IPS DF 6.9 (cell line): ENCODE results near the gene MEIG1.
"Not testable (repeated sequence)": the region's sequence is repeated elsewhere in the genome, so short reads cannot be mapped to it uniquely, and the experiment has no call there.

Experiments
- DNase-seq: peaks from one replicate; pipeline ENCODE4 v3.0.0-alpha.2; 2013; ENCODE audit warnings: low read depth, low spot score
- H3K27ac ChIP-seq: one replicate; pipeline ENCODE4 v1.5.1; 2013; ENCODE audit warnings: low read length, control low read depth
- H3K27me3 ChIP-seq: 2 replicates; pipeline ENCODE4 v1.6.1; 2013; ENCODE audit warnings: mild to moderate bottlenecking, low read length; ENCODE audit not compliant: control insufficient read depth, insufficient read depth
- H3K36me3 ChIP-seq: 2 replicates; pipeline ENCODE4 v1.6.1; 2013; ENCODE audit warnings: low read length; ENCODE audit not compliant: control insufficient read depth, insufficient read depth
- H3K4me1 ChIP-seq: 2 replicates; pipeline ENCODE4 v1.6.1; 2013; ENCODE audit warnings: low read length; ENCODE audit not compliant: control insufficient read depth, insufficient read depth
- H3K4me3 ChIP-seq: 2 replicates; pipeline ENCODE4 v1.5.1; 2013; ENCODE audit warnings: mild to moderate bottlenecking, low read length
- H3K9me3 ChIP-seq: 2 replicates; pipeline ENCODE4 v1.6.1; 2013; ENCODE audit warnings: low read length, inconsistent platforms; ENCODE audit not compliant: control insufficient read depth, insufficient read depth
- WGBS: extraction: QIAGEN DNeasy Blood & Tissue Kit; methylation state at CpG from one replicate; pipeline ENCODE4 v1.1.7; 2013; ENCODE audit warnings: mixed read lengths, missing lambda C conversion rate; ENCODE audit not compliant: insufficient read length, insufficient coverage; 5-methylcytosine and 5-hydroxymethylcytosine counted together

Gene MEIG1

DNA sequence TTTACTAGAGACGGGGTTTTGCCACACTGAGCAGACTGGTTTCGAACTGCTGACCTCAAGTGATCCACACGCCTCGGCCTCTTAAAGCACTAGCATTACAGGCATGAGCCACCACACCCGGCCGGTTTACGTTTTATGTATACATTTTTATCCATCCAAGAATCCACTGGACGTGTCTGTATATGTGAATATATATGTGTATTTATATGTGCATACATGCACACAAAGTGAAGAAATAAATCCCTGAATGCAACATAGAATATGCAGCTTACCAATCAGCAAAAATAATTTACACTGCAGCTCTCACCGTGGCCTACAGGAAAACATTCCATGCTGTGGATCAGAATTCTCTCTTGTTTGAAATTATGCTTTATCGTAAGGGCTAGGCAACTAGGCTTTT lies 28.6 kb upstream of the MEIG1 start:
- Histone ChIP-seq H3K27ac (no peak overlapping the region), H3K4me1 (no peaks in the 10 kb centered on the region), H3K27me3 (no peaks in the 10 kb centered on the region), H3K4me3 (no peak overlapping the region), H3K36me3 (peaks cover 3% of the 10 kb centered on the region; the same call in 1 of the 2 replicates), H3K9me3 (no peaks in the 10 kb centered on the region)
- no CpG with 5 or more reads among the region's 10 CpGs for WGBS
- DNase-seq = no peak

- DNase-seq = no peak
- no peak overlapping the region for H3K4me3 ChIP-seq
- H3K4me1 ChIP-seq = no peaks in the 10 kb centered on the region
- no peak overlapping the region for H3K27ac ChIP-seq
- WGBS = no CpG with 5 or more reads among the region's 2 CpGs
- H3K27me3 ChIP-seq = no peaks in the 10 kb centered on the region
- peaks cover 3% of the 10 kb centered on the region; the same call in 1 of the 2 replicates for H3K36me3 ChIP-seq
- no peaks in the 10 kb centered on the region for H3K9me3 ChIP-seq
Measured at GRCh38 chr10:14936584-14936983, 22.6 kb upstream of the MEIG1 start.

GRCh38 chr10:14938971-14939370 lies 20.2 kb upstream of the MEIG1 start:
- DNase-seq, H3K9me3 ChIP-seq, H3K36me3 ChIP-seq, H3K4me1 ChIP-seq, H3K4me3 ChIP-seq, H3K27me3 ChIP-seq, H3K27ac ChIP-seq: not testable (repeated sequence)
- WGBS = no CpG with 5 or more reads among the region's 5 CpGs

GRCh38 chr10:14942147-14942949 lies 16.8 kb upstream of the MEIG1 start:
- H3K4me3 ChIP-seq, H3K36me3 ChIP-seq, H3K4me1 ChIP-seq, DNase-seq, H3K27ac ChIP-seq, H3K27me3 ChIP-seq, H3K9me3 ChIP-seq: not testable (repeated sequence)
- no CpG with 5 or more reads among the region's 17 CpGs for WGBS

GRCh38 chr10:14942950-14943338 lies 16.2 kb upstream of the MEIG1 start:
- H3K36me3 ChIP-seq, H3K4me3 ChIP-seq, H3K27ac ChIP-seq, H3K9me3 ChIP-seq, H3K27me3 ChIP-seq, H3K4me1 ChIP-seq, DNase-seq: not testable (repeated sequence)
- no CpG with 5 or more reads among the region's 7 CpGs for WGBS

DNA sequence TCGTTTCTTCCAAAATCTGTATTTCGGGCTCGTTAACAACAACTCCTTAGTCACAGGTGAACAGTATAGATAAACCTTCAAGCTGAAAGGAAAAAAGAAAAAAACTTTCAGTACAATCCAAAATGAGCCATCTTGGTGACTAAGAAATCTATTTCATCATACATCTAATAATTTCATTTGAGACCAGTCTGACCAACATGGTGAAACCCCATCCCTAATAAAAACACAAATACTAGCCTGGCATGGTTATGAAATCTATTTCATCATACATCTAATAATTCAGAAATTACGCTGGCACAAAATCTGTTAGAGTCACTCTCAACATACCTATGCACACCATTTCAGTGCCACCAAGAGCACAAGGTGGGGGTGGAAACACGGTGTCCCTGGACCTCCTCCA lies 14.1 kb upstream of the MEIG1 start:
- 100% methylated on average over 3 of the region's 5 CpGs for WGBS
- DNase-seq = no peak
- no peaks in the 10 kb centered on the region for H3K27me3 ChIP-seq
- H3K27ac ChIP-seq = no peak overlapping the region
- H3K4me1 ChIP-seq = no peaks in the 10 kb centered on the region
- H3K36me3 ChIP-seq = peaks cover 4% of the 10 kb centered on the region; the same call in 1 of the 2 replicates
- H3K9me3 ChIP-seq = no peaks in the 10 kb centered on the region
- no peak overlapping the region for H3K4me3 ChIP-seq

DNA sequence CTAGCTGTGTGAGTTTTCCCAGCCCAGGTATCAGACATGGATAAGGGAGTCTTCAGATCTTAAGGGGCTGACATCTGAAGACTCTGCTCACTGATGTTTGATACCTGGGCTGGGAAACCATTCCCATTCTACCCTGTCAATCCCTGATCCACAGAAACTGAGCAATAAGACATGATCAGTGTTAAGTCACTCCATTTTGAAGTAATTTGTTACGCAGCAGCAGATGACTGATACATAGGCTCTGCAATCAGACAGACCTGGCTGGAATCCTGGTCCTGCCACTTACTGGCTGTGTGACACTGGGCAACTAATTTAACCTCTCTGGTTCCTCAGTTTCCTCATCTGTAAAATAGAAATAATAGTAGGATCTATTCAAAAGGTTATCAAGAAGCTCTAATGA lies 11.9 kb upstream of the MEIG1 start:
- no peaks in the 10 kb centered on the region for H3K27me3 ChIP-seq
- no peaks in the 10 kb centered on the region for H3K9me3 ChIP-seq
- no peak for DNase-seq
- WGBS = no CpG with 5 or more reads among the region's 1 CpG
- no peak overlapping the region for H3K27ac ChIP-seq
- peaks cover 4% of the 10 kb centered on the region; the same call in 1 of the 2 replicates for H3K36me3 ChIP-seq
- H3K4me3 ChIP-seq = no peak overlapping the region
- no peaks in the 10 kb centered on the region for H3K4me1 ChIP-seq

DNA sequence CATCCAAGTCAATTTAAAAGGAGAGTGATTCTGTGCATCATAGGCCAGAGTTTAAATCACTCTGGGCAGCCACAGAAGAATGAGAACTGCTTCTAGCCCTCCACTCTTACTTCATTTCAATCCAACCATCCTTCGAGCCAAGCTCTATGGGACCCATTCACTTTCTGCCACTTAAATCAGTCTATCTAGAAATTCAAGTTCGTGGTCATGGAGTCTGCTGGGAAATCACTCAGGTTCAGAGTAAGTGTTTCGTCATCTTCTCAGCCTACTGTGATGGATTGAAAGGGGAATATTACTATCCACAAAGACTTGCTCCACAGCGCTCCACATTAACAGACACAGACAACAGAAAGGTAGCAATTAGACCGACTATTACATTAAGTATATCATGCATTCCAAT lies 9.9 kb upstream of the MEIG1 start:
- no CpG with 5 or more reads among the region's 5 CpGs for WGBS
- Histone ChIP-seq H3K27ac (no peak overlapping the region), H3K27me3 (no peaks in the 10 kb centered on the region), H3K9me3 (no peaks in the 10 kb centered on the region), H3K4me1 (no peaks in the 10 kb centered on the region), H3K4me3 (no peak overlapping the region), H3K36me3 (peaks cover 4% of the 10 kb centered on the region; the same call in 1 of the 2 replicates)
- no peak for DNase-seq

- WGBS = no CpG with 5 or more reads among the region's 10 CpGs
- Histone ChIP-seq H3K27me3 (no peaks in the 10 kb centered on the region), H3K4me1 (no peaks in the 10 kb centered on the region), H3K36me3 (no peaks in the 10 kb centered on the region; the same call in 1 of the 2 replicates), H3K9me3 (no peaks in the 10 kb centered on the region), H3K27ac (no peak overlapping the region), H3K4me3 (peak overlapping the region; percentile 41; the same call in 1 of the 2 replicates)
- no peak for DNase-seq
Measured at GRCh38 chr10:14952851-14953423, 6.3 kb upstream of the MEIG1 start.

DNA sequence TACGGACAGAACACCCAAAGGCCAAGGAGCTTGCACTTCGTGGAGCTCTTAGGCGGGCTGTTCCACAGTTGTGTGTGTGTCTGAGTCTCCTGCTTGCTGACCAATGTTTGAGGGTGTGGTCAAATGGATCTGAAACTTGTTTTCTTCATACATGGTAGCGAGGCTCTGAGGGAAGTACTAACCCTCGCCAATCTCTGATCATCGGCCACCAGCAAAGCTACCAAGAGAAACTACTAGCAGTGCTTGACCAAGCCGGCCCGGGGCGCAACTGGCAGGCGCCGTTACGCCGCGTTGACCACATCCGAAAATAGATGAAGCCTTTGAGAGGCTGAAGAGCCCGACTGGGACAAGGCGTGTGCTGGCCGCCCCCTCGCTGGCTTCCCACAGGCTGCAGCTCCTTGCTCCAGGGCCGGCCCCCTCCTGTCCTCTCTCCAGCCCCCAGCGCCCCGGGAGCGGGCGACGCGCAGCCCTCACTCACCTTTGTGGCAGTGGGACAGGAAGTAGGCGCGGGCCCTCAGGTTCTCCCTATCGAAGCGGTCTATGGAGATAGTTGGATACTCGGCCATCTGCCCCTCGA lies 5.7 kb upstream of the MEIG1 start:
- no peak for DNase-seq
- Histone ChIP-seq H3K27me3 (no peaks in the 10 kb centered on the region), H3K4me1 (no peaks in the 10 kb centered on the region), H3K36me3 (no peaks in the 10 kb centered on the region; the same call in 1 of the 2 replicates), H3K4me3 (peak overlapping the region; percentile 41; the same call in 1 of the 2 replicates), H3K27ac (no peak overlapping the region), H3K9me3 (no peaks in the 10 kb centered on the region)
- no CpG with 5 or more reads among the region's 32 CpGs for WGBS
